Measurements from ENCODE around the gene ARPC5L. TPM values are rescaled to one million over a fixed set of nuclear protein-coding genes. Genes with fewer than 3 reads are reported as not detected.
A peak's percentile ranks its signal among the peaks of the same experiment; 100 is the strongest.

Gene ARPC5L
- total RNA-seq, 1 experiment from 2014 or later = 50.0 TPM

DNA sequence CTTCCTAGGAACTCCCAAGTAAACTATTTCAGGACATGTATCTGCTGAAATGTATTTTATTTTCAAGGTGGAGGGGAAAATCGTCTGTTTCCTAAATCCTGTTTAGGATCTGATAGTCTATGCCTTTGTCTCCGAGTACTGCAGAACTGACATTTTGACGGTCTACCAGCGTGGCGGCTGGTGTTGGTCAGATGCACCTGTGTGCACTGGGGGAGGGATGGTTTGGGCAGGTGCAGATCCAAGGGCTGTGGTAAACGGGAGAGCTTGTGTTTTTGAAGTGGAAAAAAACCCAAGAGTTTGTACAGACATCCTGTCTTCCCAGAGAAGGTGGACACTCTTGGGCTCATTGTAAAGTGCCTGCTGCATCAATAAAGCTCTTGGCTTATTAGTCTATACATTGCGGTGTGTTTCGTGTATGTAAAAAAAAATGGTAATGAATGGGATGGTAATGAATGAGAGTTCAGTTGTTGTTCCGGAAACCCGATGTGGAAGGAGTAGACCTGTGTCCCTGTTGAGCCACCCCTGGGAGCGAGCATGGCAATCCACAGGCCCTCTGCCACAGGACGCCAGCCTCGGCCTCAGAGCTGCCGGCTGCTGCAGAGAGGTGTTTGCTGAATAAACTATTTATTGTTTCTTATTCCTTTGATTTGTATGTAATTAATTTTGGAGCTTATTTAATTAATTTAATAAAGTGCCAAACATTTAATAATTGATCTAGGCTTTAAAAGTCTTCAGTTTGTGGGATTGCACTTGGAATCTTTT, 15.3 kb downstream of the ARPC5L start:
- H3K4me2 ChIP-seq (ENCODE audit: low read length) = no peak overlapping the region
- no peak overlapping the region for H3K27ac ChIP-seq (ENCODE audit: low read depth, low read length)
- H3K79me2 ChIP-seq (ENCODE audit: insufficient read depth, low read length) = peaks cover 44% of the 10 kb centered on the region
- H4K20me1 ChIP-seq (ENCODE audit: insufficient read depth) = peaks cover 25% of the 10 kb centered on the region
- intact Hi-C loops (cut with micrococcal nuclease) = no loop called here
- ChIA-PET POLR2A (interaction anchor here (0.5 to 1.1 kb wide), 2 partner anchors 15 to 391 kb away, joined by 3 read pairs; partner anchors contain the start of genes ARPC5L and RPL35), RAD21 (ENCODE audit: low non-redundant PET in 1 of 2, low total read pairs in 2 of 2, uncharacterized antibody in 2 of 2, unreplicated experiment in 2 of 2) (no interaction called here), CTCF (interaction anchor here (1.0 kb wide), 1 partner anchor 22 kb away, joined by 3 read pairs; no protein-coding TSS in a partner anchor)
- H3K9me2 ChIP-seq (ENCODE audit: insufficient read depth) = no peaks in the 10 kb centered on the region
- no peak for DNase-seq (ENCODE audit: low read depth, low spot score)
- BruUV-seq (replicated peaks) = no TSS peak
- peaks cover 0 to 13% of the 10 kb centered on the region in 2 experiments; a peak in 1 of 4 replicates for H3K4me1 ChIP-seq (ENCODE audit: control insufficient read depth in 1 of 2, insufficient read depth in 2 of 2, low read length in 2 of 2)
- TF ChIP-seq EZH2phosphoT487 (IDR thresholded peaks at IDR 0.05; ENCODE audit: borderline replicate concordance) (no peak), POLR2AphosphoS5 (IDR thresholded peaks at IDR 0.05; ENCODE audit: low read depth, low read length) (peak; percentile 11; the same call in 1 of the 2 replicates)
- H3K9ac ChIP-seq (ENCODE audit: low read length) = no peak overlapping the region
- no peaks in the 10 kb centered on the region for H3K9me3 ChIP-seq (ENCODE audit: control insufficient read depth in 1 of 2, insufficient read depth in 1 of 2, low read depth in 1 of 2, low read length in 2 of 2)
- no peaks in the 10 kb centered on the region for H3K27me3 ChIP-seq (ENCODE audit: insufficient read depth, low read length)
- H3K4me3 ChIP-seq (replicated peaks in 1 of 2; ENCODE audit: low read depth in 1 of 2, low read length in 2 of 2) = no peak overlapping the region
- ATAC-seq = no peak
- H3K36me3 ChIP-seq (ENCODE audit: control insufficient read depth in 1 of 2, insufficient read depth in 2 of 2, low read length in 2 of 2) = peaks cover 25 to 51% of the 10 kb centered on the region in 2 experiments; a peak in 3 of 4 replicates
- no peak overlapping the region for H2AFZ ChIP-seq (ENCODE audit: low read depth, low read length, poor library complexity, severe bottlenecking)

DNA sequence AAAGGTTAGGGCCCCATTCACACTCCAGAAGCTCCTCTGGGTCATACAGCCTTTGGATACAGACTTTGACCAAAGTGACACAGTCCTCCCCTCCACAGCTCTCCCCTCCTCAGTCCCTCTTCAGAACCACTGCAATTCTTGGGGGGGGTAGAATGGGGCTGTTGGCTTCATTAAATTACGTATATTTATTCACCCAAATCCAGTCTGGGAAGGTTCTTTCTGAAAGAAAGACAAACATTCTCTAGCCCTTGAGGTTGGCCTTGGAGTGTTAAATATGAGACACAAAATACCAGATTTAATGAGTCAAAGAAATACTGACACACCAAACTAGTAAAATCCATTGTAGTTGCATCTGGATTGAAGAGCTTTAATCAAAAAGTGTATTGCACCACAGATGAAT, 16.1 kb downstream of the ARPC5L start:
- Histone ChIP-seq H3K9me3 (ENCODE audit: control insufficient read depth in 1 of 2, insufficient read depth in 1 of 2, low read depth in 1 of 2, low read length in 2 of 2) (no peaks in the 10 kb centered on the region), H3K27me3 (ENCODE audit: insufficient read depth, low read length) (no peaks in the 10 kb centered on the region), H3K27ac (ENCODE audit: low read depth, low read length) (no peak overlapping the region), H3K4me1 (ENCODE audit: control insufficient read depth in 1 of 2, insufficient read depth in 2 of 2, low read length in 2 of 2) (peaks cover 0 to 7% of the 10 kb centered on the region in 2 experiments; a peak in 1 of 4 replicates), H3K9ac (ENCODE audit: low read length) (no peak overlapping the region), H3K36me3 (ENCODE audit: control insufficient read depth in 1 of 2, insufficient read depth in 2 of 2, low read length in 2 of 2) (peaks cover 25 to 46% of the 10 kb centered on the region in 2 experiments; a peak in 3 of 4 replicates), H3K4me3 (replicated peaks in 1 of 2; ENCODE audit: low read depth in 1 of 2, low read length in 2 of 2) (no peak overlapping the region), H2AFZ (ENCODE audit: low read depth, low read length, poor library complexity, severe bottlenecking) (no peak overlapping the region), H4K20me1 (ENCODE audit: insufficient read depth) (peaks cover 20% of the 10 kb centered on the region), H3K4me2 (ENCODE audit: low read length) (no peak overlapping the region), H3K9me2 (ENCODE audit: insufficient read depth) (no peaks in the 10 kb centered on the region), H3K79me2 (ENCODE audit: insufficient read depth, low read length) (peaks cover 36% of the 10 kb centered on the region)
- POLR2A ChIA-PET = interaction anchor here (0.5 to 1.1 kb wide), 2 partner anchors 16 to 390 kb away, joined by 3 read pairs; partner anchors contain the start of genes ARPC5L and RPL35
- RAD21 ChIA-PET (ENCODE audit: low non-redundant PET in 1 of 2, low total read pairs in 2 of 2, uncharacterized antibody in 2 of 2, unreplicated experiment in 2 of 2) = no interaction called here
- no peak for ATAC-seq
- no peak for DNase-seq (ENCODE audit: low read depth, low spot score)
- intact Hi-C loops (cut with micrococcal nuclease) = no loop called here
- no TSS peak for BruUV-seq (replicated peaks)
- CTCF ChIA-PET = interaction anchor here (1.0 kb wide), 1 partner anchor 22 kb away, joined by 3 read pairs; no protein-coding TSS in a partner anchor
- no peak for TF ChIP-seq ZNF274 (IDR thresholded peaks at IDR 0.05; ENCODE audit: low read depth, low read length)
- TF ChIP-seq, protein P1, sequence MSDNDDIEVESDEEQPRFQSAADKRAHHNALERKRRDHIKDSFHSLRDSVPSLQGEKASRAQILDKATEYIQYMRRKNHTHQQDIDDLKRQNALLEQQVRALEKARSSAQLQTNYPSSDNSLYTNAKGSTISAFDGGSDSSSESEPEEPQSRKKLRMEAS (IDR thresholded peaks at IDR 0.05) = no peak
- TF ChIP-seq TCF7L2 (IDR thresholded peaks at IDR 0.05; ENCODE audit: borderline replicate concordance, extremely low read depth, insufficient read depth, insufficient read length) = no peak
- no peak for TF ChIP-seq RAD21 (IDR thresholded peaks at IDR 0.05; ENCODE audit: low read depth)
- no peak for TF ChIP-seq EGR1 (IDR thresholded peaks at IDR 0.05; ENCODE audit: low read depth)
- no peak for TF ChIP-seq ZFX (IDR thresholded peaks at IDR 0.05)

Measured in HCT116 (cell line).